Esophagus muscularis mucosa (tissue), 4 donors: ENCODE measurements around the gene ZBTB7C. TPM values are rescaled to one million over a fixed set of nuclear protein-coding genes. Genes with fewer than 3 reads are reported as not detected.

Experiments used
- DNase-seq: peaks from one replicate; pipeline ENCODE4 v3.0.0-alpha.2; 2017; ENCODE audit errors: extremely low spot score
- H3K27ac ChIP-seq, 4 donors: fragments of 200-600 bp; sonication (generic); replicated peaks in 1 of 4; 1 replicate in 3 of 4; 2 replicates in 1 of 4; pipeline ENCODE4 v1.5.1; 2016 to 2019; ENCODE audit warnings: mild to moderate bottlenecking in 1 of 4
- H3K27me3 ChIP-seq, 4 donors: fragments of 200-600 bp; sonication (generic); one replicate each; pipeline versions ENCODE4 v1.5.1 to v1.6.0; 2016 to 2019
- H3K36me3 ChIP-seq, 4 donors: fragments of 200-600 bp; sonication (generic); one replicate each; pipeline ENCODE4 v1.5.1; 2016 to 2019
- H3K4me1 ChIP-seq, 4 donors: fragments of 200-600 bp; sonication (generic); one replicate each; pipeline ENCODE4 v1.5.1; 2016 to 2019
- H3K4me3 ChIP-seq, 4 donors: fragments of 200-600 bp; sonication (generic); 1 replicate in 2 of 4; 2 replicates in 2 of 4; pipeline ENCODE4 v1.5.1; 2016 to 2019; ENCODE audit warnings: mild to moderate bottlenecking in 4 of 4, moderate library complexity in 1 of 4
- H3K9me3 ChIP-seq, 4 donors: fragments of 200-600 bp; sonication (generic); 1 replicate in 3 of 4; 2 replicates in 1 of 4; pipeline ENCODE4 v1.5.1; 2016 to 2019
- EP300 ChIP-seq: sonication (generic); formaldehyde crosslinking; IDR thresholded peaks from one replicate; pipeline ENCODE4 v1.6.1; 2017; ENCODE audit warnings: antibody characterized with exemption
- POLR2A ChIP-seq: fragments of 450-650 bp; IDR thresholded peaks from one replicate; pipeline ENCODE4 v1.6.1; 2017; ENCODE audit warnings: antibody characterized with exemption, moderate library complexity, mild to moderate bottlenecking, low read depth
- POLR2AphosphoS5 ChIP-seq, 2 donors: sonication (generic); formaldehyde crosslinking; IDR thresholded peaks; one replicate each; pipeline ENCODE4 v1.6.1; 2017; ENCODE audit warnings: antibody characterized with exemption in 2 of 2
- WGBS: methylation state at CpG from one replicate; pipeline ENCODE4 v1.1.5; 2018; 5-methylcytosine and 5-hydroxymethylcytosine counted together
- intact Hi-C: fragments of 100-400 bp; cut with DNase I; formaldehyde crosslinking; loops from one replicate; pipeline ENCODE4 v1.15.1; 2023
- total RNA-seq, 4 donors: library from RNA; depleted of rRNA; stranded (reverse); fragments of >200 nt; gene quantifications; one replicate each; pipeline versions ENCODE4 v1.1.0 to v1.2.1, GENCODE V29; 2016
- TF ChIP-seq, protein P1 (sequence below), 3 experiments: fragments of 200-600 bp in 2 of 3; fragments of 450-650 bp in 1 of 3; sonication (generic) in 2 of 3; IDR thresholded peaks; one replicate each; pipeline ENCODE4 v1.5.1; 2017 to 2019; ENCODE audit warnings: antibody characterized with exemption in 3 of 3, mild to moderate bottlenecking in 2 of 3, moderate library complexity in 1 of 3

The ZBTB7C gene
- total RNA-seq, 4 donors from 2014 or later = 6.3 to 13.2 (median 9.1) TPM

DNA sequence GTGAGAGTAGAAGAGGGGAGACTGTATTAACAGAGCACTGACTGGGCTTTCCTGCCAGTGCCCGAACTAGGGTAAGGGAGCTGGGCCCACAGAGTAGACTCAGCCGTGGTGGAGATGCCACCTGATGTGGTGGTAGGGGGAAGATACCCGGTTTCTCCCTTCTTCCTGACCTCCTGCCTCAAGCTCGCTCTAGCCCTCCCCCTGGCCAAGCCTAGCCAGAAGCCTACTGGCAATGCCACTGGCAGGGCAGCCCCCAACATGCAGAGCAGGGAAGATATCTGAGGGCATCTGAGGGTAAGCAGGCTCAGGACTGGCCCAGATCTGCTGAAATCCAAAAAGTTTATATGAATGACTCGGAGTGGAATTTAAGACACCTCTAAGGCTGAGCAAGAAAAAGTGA is 316.1 kb downstream of the ZBTB7C start:
- WGBS = 91% methylated on average over 5 of the region's 5 CpGs
- TF ChIP-seq POLR2A = no peak
- no peak for TF ChIP-seq EP300
- TF ChIP-seq, protein P1, sequence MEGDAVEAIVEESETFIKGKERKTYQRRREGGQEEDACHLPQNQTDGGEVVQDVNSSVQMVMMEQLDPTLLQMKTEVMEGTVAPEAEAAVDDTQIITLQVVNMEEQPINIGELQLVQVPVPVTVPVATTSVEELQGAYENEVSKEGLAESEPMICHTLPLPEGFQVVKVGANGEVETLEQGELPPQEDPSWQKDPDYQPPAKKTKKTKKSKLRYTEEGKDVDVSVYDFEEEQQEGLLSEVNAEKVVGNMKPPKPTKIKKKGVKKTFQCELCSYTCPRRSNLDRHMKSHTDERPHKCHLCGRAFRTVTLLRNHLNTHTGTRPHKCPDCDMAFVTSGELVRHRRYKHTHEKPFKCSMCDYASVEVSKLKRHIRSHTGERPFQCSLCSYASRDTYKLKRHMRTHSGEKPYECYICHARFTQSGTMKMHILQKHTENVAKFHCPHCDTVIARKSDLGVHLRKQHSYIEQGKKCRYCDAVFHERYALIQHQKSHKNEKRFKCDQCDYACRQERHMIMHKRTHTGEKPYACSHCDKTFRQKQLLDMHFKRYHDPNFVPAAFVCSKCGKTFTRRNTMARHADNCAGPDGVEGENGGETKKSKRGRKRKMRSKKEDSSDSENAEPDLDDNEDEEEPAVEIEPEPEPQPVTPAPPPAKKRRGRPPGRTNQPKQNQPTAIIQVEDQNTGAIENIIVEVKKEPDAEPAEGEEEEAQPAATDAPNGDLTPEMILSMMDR (IDR thresholded peaks at IDR 0.05) = no peak
- intact Hi-C loops = no loop called here

DNA sequence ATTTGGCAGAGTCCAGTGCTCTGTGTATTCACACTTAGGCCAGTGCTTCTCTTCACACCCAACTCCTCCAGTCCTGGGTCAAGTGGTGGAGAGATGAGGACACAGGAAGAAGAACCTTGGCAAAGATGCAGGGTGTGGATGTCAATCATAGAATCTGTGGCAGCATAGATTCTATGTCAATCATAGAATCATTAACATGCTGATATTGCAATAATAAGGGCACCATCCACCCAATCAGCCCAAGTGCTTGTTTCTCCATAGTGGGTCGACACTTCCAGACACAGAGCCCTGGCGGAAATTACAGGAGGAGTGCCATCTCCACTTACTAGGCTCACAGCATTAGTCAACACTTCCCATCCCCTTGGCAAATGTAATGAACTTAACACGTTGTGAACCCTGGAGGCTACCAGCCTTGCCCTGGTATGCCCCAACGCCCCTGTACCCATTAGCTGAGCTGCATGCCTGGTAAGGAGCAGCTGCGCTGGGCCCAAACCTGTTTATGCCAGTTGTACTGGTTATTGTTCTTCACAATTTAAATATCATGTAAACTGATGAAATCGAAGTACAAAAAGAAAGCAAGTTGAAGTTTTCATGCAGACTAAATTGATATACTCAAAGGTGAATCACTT is 317.2 kb downstream of the ZBTB7C start:
- H3K9me3 ChIP-seq = no peaks in the 10 kb centered on the region
- TF ChIP-seq EP300 = no peak
- TF ChIP-seq, protein P1 (IDR thresholded peaks at IDR 0.05) = no peak
- no peak for TF ChIP-seq POLR2A
- no peak for TF ChIP-seq POLR2AphosphoS5 (IDR thresholded peaks at IDR 0.05)
- H3K27me3 ChIP-seq = no peaks in the 10 kb centered on the region
- 88% methylated on average over 6 of the region's 6 CpGs for WGBS
- no peak for DNase-seq
- H3K27ac ChIP-seq = no peak overlapping the region
- intact Hi-C loops = no loop called here
- H3K36me3 ChIP-seq = no peaks in the 10 kb centered on the region
- H3K4me1 ChIP-seq = no peaks in the 10 kb centered on the region
- H3K4me3 ChIP-seq = no peak overlapping the region

More for the DNA sequence above, 316.1 kb downstream of the ZBTB7C start:
- H3K36me3 ChIP-seq = no peaks in the 10 kb centered on the region
- H3K27ac ChIP-seq = no peak overlapping the region
- no peak for DNase-seq
- no peaks in the 10 kb centered on the region for H3K9me3 ChIP-seq
- H3K4me1 ChIP-seq = no peaks in the 10 kb centered on the region
- no peak overlapping the region for H3K4me3 ChIP-seq
- no peaks in the 10 kb centered on the region for H3K27me3 ChIP-seq

DNA sequence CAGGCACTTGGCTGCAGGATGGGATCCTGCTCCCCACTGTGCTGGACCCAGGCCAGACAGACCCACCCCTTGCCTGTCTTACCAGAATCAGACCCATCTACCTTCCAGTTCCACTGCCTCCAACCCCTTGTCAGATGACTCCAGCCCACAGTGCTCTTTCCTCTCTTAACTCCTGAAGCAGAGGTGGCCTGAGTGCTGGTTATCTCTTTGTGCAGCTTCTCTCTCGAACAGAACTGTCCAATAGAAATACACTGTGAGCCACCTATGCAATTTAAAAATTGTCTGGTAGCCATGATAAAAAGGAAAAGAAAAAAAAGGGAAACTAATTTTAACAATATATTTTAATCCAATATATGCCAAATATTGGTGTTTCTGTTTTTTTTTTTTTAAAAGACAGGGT is 318.5 kb downstream of the ZBTB7C start:
- Histone ChIP-seq H3K36me3 (no peaks in the 10 kb centered on the region), H3K9me3 (no peaks in the 10 kb centered on the region), H3K4me1 (no peaks in the 10 kb centered on the region), H3K27ac (no peak overlapping the region), H3K4me3 (no peak overlapping the region), H3K27me3 (no peaks in the 10 kb centered on the region)
- 91% methylated on average over 1 of the region's 1 CpG for WGBS
- intact Hi-C loops = no loop called here
- TF ChIP-seq POLR2A (no peak), EP300 (no peak), POLR2AphosphoS5 (IDR thresholded peaks at IDR 0.05) (no peak)
- TF ChIP-seq, protein P1 (IDR thresholded peaks at IDR 0.05) = no peak
- DNase-seq = no peak

GRCh38 chr18:48090021-48090420 is 319.2 kb downstream of the ZBTB7C start:
- no peak overlapping the region for H3K27ac ChIP-seq
- 96% methylated on average over 9 of the region's 9 CpGs for WGBS
- H3K4me3 ChIP-seq = no peak overlapping the region
- H3K4me1 ChIP-seq = no peaks in the 10 kb centered on the region
- H3K9me3 ChIP-seq = no peaks in the 10 kb centered on the region
- H3K36me3 ChIP-seq = no peaks in the 10 kb centered on the region
- no peaks in the 10 kb centered on the region for H3K27me3 ChIP-seq
- intact Hi-C loops = no loop called here
- TF ChIP-seq EP300 = no peak
- TF ChIP-seq, protein P1 (IDR thresholded peaks at IDR 0.05) = no peak
- TF ChIP-seq POLR2AphosphoS5 (IDR thresholded peaks at IDR 0.05) = no peak
- TF ChIP-seq POLR2A = no peak
- no peak for DNase-seq
